D721Med (cell line): ENCODE results near the gene TBXAS1.

Experiments
- DNase-seq: peaks from one replicate; pipeline ENCODE4 v3.0.0; 2011; ENCODE audit warnings: low spot score; ENCODE audit not compliant: insufficient read length
- FAIRE-seq: peaks from 2 replicates; lab custom pipeline; 2011; peaks lifted over from hg19 to GRCh38; lab: Jason Lieb, UNC
- CTCF ChIP-seq: IDR thresholded peaks from 2 replicates; pipeline ENCODE4 v1.5.1; 2012; ENCODE audit warnings: mild to moderate bottlenecking, control low read depth; ENCODE audit not compliant: insufficient read depth; ENCODE audit errors: missing control alignments

Gene TBXAS1

GRCh38 chr7:140067052-140067451, 238.0 kb downstream of the TBXAS1 start:
- FAIRE-seq (no peak), DNase-seq (no peak)
- TF ChIP-seq CTCF: no peak

DNA sequence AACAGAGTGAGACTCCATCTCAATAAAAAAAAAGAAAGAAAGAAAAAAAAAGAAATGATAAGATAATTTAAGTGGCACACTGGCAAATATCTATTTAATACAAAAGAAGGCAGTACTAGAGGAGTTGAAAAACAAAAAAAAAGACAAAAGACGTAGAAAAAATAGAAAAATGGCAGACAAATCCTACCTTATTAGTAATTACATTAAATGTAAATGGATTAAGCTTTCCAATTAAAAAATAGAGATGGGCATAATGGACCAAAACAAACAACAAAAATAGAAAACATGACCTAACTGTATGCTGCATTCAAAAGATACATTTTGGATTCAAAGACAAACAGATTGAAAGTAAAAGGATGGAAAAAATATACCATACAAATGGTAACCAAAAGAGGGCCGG, 239.0 kb downstream of the TBXAS1 start:
- no peak for DNase-seq
- FAIRE-seq: no peak
- no peak for TF ChIP-seq CTCF

DNA sequence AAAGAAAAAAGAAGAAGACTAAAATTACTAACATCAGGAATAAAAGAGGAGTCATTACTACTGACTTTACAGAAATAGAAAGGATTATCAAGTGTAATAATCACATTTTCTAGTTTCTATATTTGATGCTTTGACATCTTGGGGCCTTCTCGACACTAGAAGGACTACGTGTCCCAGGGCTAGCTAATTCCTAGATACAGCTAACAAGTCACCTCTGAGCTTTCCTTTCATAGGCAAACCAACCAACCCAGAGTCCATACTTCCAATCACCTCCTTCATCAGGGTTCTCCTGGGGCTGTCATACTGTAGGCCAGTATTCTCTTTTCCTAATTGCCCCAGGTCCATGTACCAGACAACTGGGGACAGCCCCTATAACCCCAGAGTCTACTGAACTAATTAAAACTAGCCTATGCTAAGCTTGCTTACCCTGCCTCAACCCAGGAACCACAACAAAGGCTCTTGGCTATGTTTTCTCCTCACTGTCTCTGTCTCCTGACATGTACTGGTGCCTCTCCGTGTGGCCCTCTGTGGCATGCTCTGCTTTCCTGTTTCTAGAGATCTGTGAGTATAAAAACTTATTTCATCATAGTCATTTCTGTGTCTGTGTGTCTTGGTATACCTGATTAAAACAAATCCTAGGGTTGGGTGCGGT, 240.4 kb downstream of the TBXAS1 start:
- DNase-seq: no peak
- FAIRE-seq: no peak
- TF ChIP-seq CTCF: no peak
